ENCODE data around the gene TMEM72.

The TMEM72 gene

GRCh38 chr10:44971935-44972757 is 61.0 kb downstream of the TMEM72 start:
- H3K27me3 ChIP-seq (ENCODE audit: control insufficient read depth in 5 of 5, insufficient read depth in 4 of 5, low read length in 5 of 5) = no peaks in the 10 kb centered on the region
- peaks cover 0 to 2% (median 0%) of the 10 kb centered on the region in 5 donors for H3K9me3 ChIP-seq (ENCODE audit: control insufficient read depth in 5 of 5, low read length in 5 of 5)
- peaks cover 27 to 78% (median 71%) of the 10 kb centered on the region in 5 donors for H3K4me1 ChIP-seq (ENCODE audit: control insufficient read depth in 5 of 5, insufficient read depth in 5 of 5, low read length in 5 of 5)
- no peak overlapping the region for H3K4me3 ChIP-seq (ENCODE audit: low read depth in 1 of 5, low read length in 5 of 5)
- H3K9ac ChIP-seq (ENCODE audit: low read length in 5 of 5) = peak overlapping the region in 1 of 5 donors; percentile 39
- peaks cover 0 to 53% (median 35%) of the 10 kb centered on the region in 5 donors for H3K36me3 ChIP-seq (ENCODE audit: control insufficient read depth in 5 of 5, insufficient read depth in 5 of 5, low read length in 5 of 5)
- peak overlapping the region; percentile 93 for H3K27ac ChIP-seq (ENCODE audit: low read depth, low read length)

GRCh38 chr10:44972874-44973306 is 61.8 kb downstream of the TMEM72 start:
- H3K27ac ChIP-seq (ENCODE audit: low read depth, low read length) = peak overlapping the region; percentile 93

GRCh38 chr10:44973323-44974081 is 62.4 kb downstream of the TMEM72 start:
- Histone ChIP-seq H3K9me3 (ENCODE audit: control insufficient read depth in 5 of 5, low read length in 5 of 5) (peaks cover 0 to 2% (median 0%) of the 10 kb centered on the region in 5 donors), H3K27me3 (ENCODE audit: control insufficient read depth in 5 of 5, insufficient read depth in 4 of 5, low read length in 5 of 5) (no peaks in the 10 kb centered on the region), H3K27ac (ENCODE audit: low read depth, low read length) (peak overlapping the region; percentile 93), H3K36me3 (ENCODE audit: control insufficient read depth in 5 of 5, insufficient read depth in 5 of 5, low read length in 5 of 5) (peaks cover 0 to 62% (median 45%) of the 10 kb centered on the region in 5 donors), H3K4me3 (ENCODE audit: low read depth in 1 of 5, low read length in 5 of 5) (peak overlapping the region in 2 of 5 donors; percentile 35 to 54), H3K9ac (ENCODE audit: low read length in 5 of 5) (peak overlapping the region in 4 of 5 donors; percentile 17 to 75 (median 44)), H3K4me1 (ENCODE audit: control insufficient read depth in 5 of 5, insufficient read depth in 5 of 5, low read length in 5 of 5) (peaks cover 22 to 77% (median 70%) of the 10 kb centered on the region in 5 donors)

More at GRCh38 chr10:44972874-44973306, 61.8 kb downstream of the TMEM72 start:
- Histone ChIP-seq H3K9me3 (ENCODE audit: control insufficient read depth in 5 of 5, low read length in 5 of 5) (peaks cover 0 to 2% (median 0%) of the 10 kb centered on the region in 5 donors), H3K4me1 (ENCODE audit: control insufficient read depth in 5 of 5, insufficient read depth in 5 of 5, low read length in 5 of 5) (peaks cover 25 to 78% (median 70%) of the 10 kb centered on the region in 5 donors), H3K4me3 (ENCODE audit: low read depth in 1 of 5, low read length in 5 of 5) (no peak overlapping the region), H3K27me3 (ENCODE audit: control insufficient read depth in 5 of 5, insufficient read depth in 4 of 5, low read length in 5 of 5) (no peaks in the 10 kb centered on the region), H3K9ac (ENCODE audit: low read length in 5 of 5) (peak overlapping the region in 2 of 5 donors; percentile 39 to 59), H3K36me3 (ENCODE audit: control insufficient read depth in 5 of 5, insufficient read depth in 5 of 5, low read length in 5 of 5) (peaks cover 0 to 61% (median 43%) of the 10 kb centered on the region in 5 donors)

- H3K9me3 ChIP-seq (ENCODE audit: control insufficient read depth in 5 of 5, low read length in 5 of 5) = no peaks in the 10 kb centered on the region
- peaks cover 0 to 62% (median 45%) of the 10 kb centered on the region in 5 donors for H3K36me3 ChIP-seq (ENCODE audit: control insufficient read depth in 5 of 5, insufficient read depth in 5 of 5, low read length in 5 of 5)
- H3K9ac ChIP-seq (ENCODE audit: low read length in 5 of 5) = peak overlapping the region; percentile 17 to 75 (median 58)
- peak overlapping the region; percentile 93 for H3K27ac ChIP-seq (ENCODE audit: low read depth, low read length)
- H3K4me3 ChIP-seq (ENCODE audit: low read depth in 1 of 5, low read length in 5 of 5) = peak overlapping the region; percentile 41 to 68 (median 57)
- H3K27me3 ChIP-seq (ENCODE audit: control insufficient read depth in 5 of 5, insufficient read depth in 4 of 5, low read length in 5 of 5) = no peaks in the 10 kb centered on the region
- H3K4me1 ChIP-seq (ENCODE audit: control insufficient read depth in 5 of 5, insufficient read depth in 5 of 5, low read length in 5 of 5) = peaks cover 24 to 77% (median 70%) of the 10 kb centered on the region in 5 donors
Observed at GRCh38 chr10:44974082-44974627, 63.0 kb downstream of the TMEM72 start.

GRCh38 chr10:44974628-44975430 is 63.7 kb downstream of the TMEM72 start:
- Histone ChIP-seq H3K27me3 (ENCODE audit: control insufficient read depth in 5 of 5, insufficient read depth in 4 of 5, low read length in 5 of 5) (no peaks in the 10 kb centered on the region), H3K9ac (ENCODE audit: low read length in 5 of 5) (peak overlapping the region; percentile 16 to 75 (median 58)), H3K4me1 (ENCODE audit: control insufficient read depth in 5 of 5, insufficient read depth in 5 of 5, low read length in 5 of 5) (peaks cover 25 to 77% (median 70%) of the 10 kb centered on the region in 5 donors), H3K9me3 (ENCODE audit: control insufficient read depth in 5 of 5, low read length in 5 of 5) (no peaks in the 10 kb centered on the region), H3K4me3 (ENCODE audit: low read depth in 1 of 5, low read length in 5 of 5) (peak overlapping the region; percentile 54 to 68 (median 57)), H3K27ac (ENCODE audit: low read depth, low read length) (peak overlapping the region; percentile 93), H3K36me3 (ENCODE audit: control insufficient read depth in 5 of 5, insufficient read depth in 5 of 5, low read length in 5 of 5) (peaks cover 0 to 56% (median 45%) of the 10 kb centered on the region in 5 donors)

GRCh38 chr10:44975431-44976331 is 64.5 kb downstream of the TMEM72 start:
- H3K27ac ChIP-seq (ENCODE audit: low read depth, low read length) = peak overlapping the region; percentile 93
- H3K4me3 ChIP-seq (ENCODE audit: low read depth in 1 of 5, low read length in 5 of 5) = peak overlapping the region; percentile 74 to 98 (median 91)
- peak overlapping the region; percentile 92 to 99 (median 96) for H3K9ac ChIP-seq (ENCODE audit: low read length in 5 of 5)
- H3K4me1 ChIP-seq (ENCODE audit: control insufficient read depth in 5 of 5, insufficient read depth in 5 of 5, low read length in 5 of 5) = peaks cover 29 to 81% (median 73%) of the 10 kb centered on the region in 5 donors
- no peaks in the 10 kb centered on the region for H3K27me3 ChIP-seq (ENCODE audit: control insufficient read depth in 5 of 5, insufficient read depth in 4 of 5, low read length in 5 of 5)
- H3K36me3 ChIP-seq (ENCODE audit: control insufficient read depth in 5 of 5, insufficient read depth in 5 of 5, low read length in 5 of 5) = peaks cover 0 to 47% (median 39%) of the 10 kb centered on the region in 5 donors
- H3K9me3 ChIP-seq (ENCODE audit: control insufficient read depth in 5 of 5, low read length in 5 of 5) = no peaks in the 10 kb centered on the region

GRCh38 chr10:44976352-44977198 is 65.4 kb downstream of the TMEM72 start:
- H3K27me3 ChIP-seq (ENCODE audit: control insufficient read depth in 5 of 5, insufficient read depth in 4 of 5, low read length in 5 of 5) = no peaks in the 10 kb centered on the region
- peak overlapping the region; percentile 74 to 98 (median 91) for H3K4me3 ChIP-seq (ENCODE audit: low read depth in 1 of 5, low read length in 5 of 5)
- peak overlapping the region; percentile 90 for H3K27ac ChIP-seq (ENCODE audit: low read depth, low read length)
- peaks cover 0 to 40% (median 30%) of the 10 kb centered on the region in 5 donors for H3K36me3 ChIP-seq (ENCODE audit: control insufficient read depth in 5 of 5, insufficient read depth in 5 of 5, low read length in 5 of 5)
- H3K9ac ChIP-seq (ENCODE audit: low read length in 5 of 5) = peak overlapping the region; percentile 92 to 99 (median 96)
- peaks cover 32 to 89% (median 82%) of the 10 kb centered on the region in 5 donors for H3K4me1 ChIP-seq (ENCODE audit: control insufficient read depth in 5 of 5, insufficient read depth in 5 of 5, low read length in 5 of 5)
- H3K9me3 ChIP-seq (ENCODE audit: control insufficient read depth in 5 of 5, low read length in 5 of 5) = no peaks in the 10 kb centered on the region

Measured in subcutaneous abdominal adipose tissue (tissue), 5 donors.